Measurements from ENCODE around the gene MMAB.

MMAB gene

DNA sequence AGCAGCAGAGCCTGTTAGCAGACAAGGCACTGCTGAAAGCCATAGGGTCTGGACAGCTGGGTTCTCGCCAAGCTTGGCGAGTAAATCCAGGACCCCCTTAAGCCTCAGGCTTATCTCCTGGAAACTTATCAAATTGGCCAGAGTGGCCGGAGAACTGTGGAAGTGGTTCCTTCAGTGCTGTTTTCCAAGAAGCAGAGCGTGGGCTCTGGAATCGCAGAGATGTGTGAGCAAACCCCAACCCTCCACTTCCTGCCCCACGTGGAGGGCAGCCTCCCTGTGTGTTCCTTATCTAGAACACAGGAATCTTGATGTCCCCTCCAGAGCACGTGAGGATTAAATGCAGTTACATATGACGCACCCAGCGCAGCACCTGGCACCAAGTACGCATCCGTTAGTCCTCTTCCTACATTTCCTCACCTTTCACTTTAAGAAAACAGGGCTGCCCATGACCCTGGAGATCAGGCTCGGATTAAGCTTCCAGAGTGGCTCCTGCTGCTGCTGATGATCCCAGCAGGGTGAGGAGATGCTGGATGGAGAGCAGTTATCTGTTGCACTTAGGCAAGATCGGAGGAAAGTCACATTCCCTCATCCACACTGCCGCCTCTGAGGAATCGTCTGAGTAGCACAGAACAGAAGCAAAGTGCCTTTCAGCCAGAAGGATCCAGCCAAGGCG lies 35.0 kb downstream of the MMAB start:
- TF ChIP-seq YY1 (IDR thresholded peaks at IDR 0.05; ENCODE audit: insufficient read depth, insufficient read length), result no peak
- TF ChIP-seq ZNF274 (IDR thresholded peaks at IDR 0.05; ENCODE audit: low read depth, low read length), result no peak
- no peak for TF ChIP-seq SUZ12 (IDR thresholded peaks at IDR 0.05; ENCODE audit: extremely low read depth, insufficient read depth, insufficient read length)
- DNase-seq (ENCODE audit: low read depth, low spot score), result no peak
- Histone ChIP-seq H3K9ac (ENCODE audit: insufficient read length, low read depth) (no peak overlapping the region), H3K27me3 (ENCODE audit: insufficient read depth, insufficient read length) (no peaks in the 10 kb centered on the region), H3K4me3 (ENCODE audit: insufficient read length, low read depth) (no peak overlapping the region), H3K36me3 (ENCODE audit: insufficient read depth, insufficient read length, low read length) (peaks cover 43% of the 10 kb centered on the region), H3K4me1 (ENCODE audit: insufficient read depth, insufficient read length) (no peaks in the 10 kb centered on the region), H3K9me3 (ENCODE audit: insufficient read depth, low read length) (no peaks in the 10 kb centered on the region)

DNA sequence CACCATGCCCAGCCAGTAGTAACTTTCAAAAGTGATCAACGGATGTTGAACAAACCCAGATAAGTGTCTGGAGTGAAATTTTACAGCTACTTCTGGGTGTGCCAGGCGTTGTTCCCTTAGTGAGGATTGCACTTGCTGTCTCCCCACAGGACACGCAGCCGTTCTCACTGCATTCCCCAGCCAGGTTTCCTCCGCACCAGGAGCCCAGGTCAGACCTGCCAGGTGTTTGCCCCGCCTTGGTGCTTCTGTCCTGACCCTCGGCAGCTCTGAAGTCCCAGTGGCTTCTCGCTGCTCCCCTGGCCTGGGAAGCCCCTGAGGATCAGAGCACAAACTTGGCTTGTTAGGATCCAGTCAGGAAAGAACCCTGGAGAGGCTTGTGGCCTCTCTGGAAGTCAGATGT lies 36.2 kb downstream of the MMAB start:
- DNase-seq (ENCODE audit: low read depth, low spot score), result no peak
- no peaks in the 10 kb centered on the region for H3K9me3 ChIP-seq (ENCODE audit: insufficient read depth, low read length)
- peaks cover 54% of the 10 kb centered on the region for H3K36me3 ChIP-seq (ENCODE audit: insufficient read depth, insufficient read length, low read length)
- TF ChIP-seq SUZ12 (IDR thresholded peaks at IDR 0.05; ENCODE audit: extremely low read depth, insufficient read depth, insufficient read length), result no peak
- TF ChIP-seq ZNF274 (IDR thresholded peaks at IDR 0.05; ENCODE audit: low read depth, low read length), result no peak
- TF ChIP-seq YY1 (IDR thresholded peaks at IDR 0.05; ENCODE audit: insufficient read depth, insufficient read length), result no peak
- no peaks in the 10 kb centered on the region for H3K27me3 ChIP-seq (ENCODE audit: insufficient read depth, insufficient read length)
- H3K4me1 ChIP-seq (ENCODE audit: insufficient read depth, insufficient read length), result no peaks in the 10 kb centered on the region
- H3K9ac ChIP-seq (ENCODE audit: insufficient read length, low read depth), result no peak overlapping the region
- no peak overlapping the region for H3K4me3 ChIP-seq (ENCODE audit: insufficient read length, low read depth)

DNA sequence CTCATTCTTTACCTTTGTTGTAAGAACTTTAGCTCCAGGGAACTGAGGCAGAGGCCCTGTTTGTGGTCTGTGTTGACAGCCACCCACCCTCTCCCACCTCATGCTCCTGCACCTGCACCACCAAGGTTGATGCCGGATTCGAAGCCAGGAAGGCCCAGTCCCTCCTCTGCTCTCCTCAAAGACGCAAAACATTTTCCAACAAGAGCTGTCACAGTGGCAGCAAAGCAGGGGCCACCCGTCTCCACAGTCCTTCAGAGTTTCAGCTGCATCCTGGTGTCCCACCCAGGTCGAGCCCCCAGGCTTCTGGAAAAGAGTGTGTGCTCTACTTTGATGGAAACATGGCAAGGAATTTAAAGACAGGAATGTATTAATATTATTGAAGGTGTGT lies 37.4 kb downstream of the MMAB start:
- H3K4me3 ChIP-seq (ENCODE audit: insufficient read length, low read depth), result no peak overlapping the region
- no peak overlapping the region for H3K9ac ChIP-seq (ENCODE audit: insufficient read length, low read depth)
- no peaks in the 10 kb centered on the region for H3K27me3 ChIP-seq (ENCODE audit: insufficient read depth, insufficient read length)
- no peaks in the 10 kb centered on the region for H3K4me1 ChIP-seq (ENCODE audit: insufficient read depth, insufficient read length)
- H3K36me3 ChIP-seq (ENCODE audit: insufficient read depth, insufficient read length, low read length), result peaks cover 66% of the 10 kb centered on the region
- no peaks in the 10 kb centered on the region for H3K9me3 ChIP-seq (ENCODE audit: insufficient read depth, low read length)
- DNase-seq (ENCODE audit: low read depth, low spot score), result no peak
- no peak for TF ChIP-seq ZNF274 (IDR thresholded peaks at IDR 0.05; ENCODE audit: low read depth, low read length)

DNA sequence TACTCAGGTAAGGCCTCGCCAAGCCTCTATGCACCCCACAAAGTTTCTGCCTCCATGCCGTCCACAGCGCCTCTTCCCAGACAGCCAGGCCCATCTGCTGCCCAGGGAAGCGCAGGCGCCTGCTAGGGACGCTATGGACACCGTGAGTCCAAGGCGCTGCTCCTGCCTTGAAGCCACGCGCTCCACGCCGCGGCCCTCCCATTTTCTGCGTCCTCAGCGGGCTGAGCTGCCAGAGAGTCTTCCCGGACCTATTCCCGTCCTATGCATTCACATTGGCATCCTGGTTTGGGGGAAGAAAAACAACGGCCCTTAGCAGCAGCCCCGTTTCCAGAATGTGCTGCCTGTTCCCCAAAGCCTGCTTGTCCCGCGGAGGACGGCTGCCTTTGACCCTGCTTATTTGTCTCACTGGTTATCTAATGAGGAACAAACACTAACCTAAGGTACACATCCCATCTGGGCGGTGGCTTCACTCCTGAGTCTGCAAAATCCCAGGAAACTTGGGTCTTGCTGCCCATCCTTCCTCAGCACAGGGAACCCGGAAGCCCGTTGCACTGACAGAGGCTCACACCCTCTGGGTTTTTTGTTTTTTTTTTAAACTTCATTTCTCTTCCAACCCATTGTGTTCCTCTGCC lies 38.0 kb downstream of the MMAB start:
- H3K4me3 ChIP-seq (ENCODE audit: insufficient read length, low read depth), result no peak overlapping the region
- DNase-seq (ENCODE audit: low read depth, low spot score), result no peak
- H3K4me1 ChIP-seq (ENCODE audit: insufficient read depth, insufficient read length), result no peaks in the 10 kb centered on the region
- H3K9me3 ChIP-seq (ENCODE audit: insufficient read depth, low read length), result no peaks in the 10 kb centered on the region
- no peak overlapping the region for H3K9ac ChIP-seq (ENCODE audit: insufficient read length, low read depth)
- no peaks in the 10 kb centered on the region for H3K27me3 ChIP-seq (ENCODE audit: insufficient read depth, insufficient read length)
- peaks cover 71% of the 10 kb centered on the region for H3K36me3 ChIP-seq (ENCODE audit: insufficient read depth, insufficient read length, low read length)
- no peak for TF ChIP-seq YY1 (IDR thresholded peaks at IDR 0.05; ENCODE audit: insufficient read depth, insufficient read length)
- TF ChIP-seq SUZ12 (IDR thresholded peaks at IDR 0.05; ENCODE audit: extremely low read depth, insufficient read depth, insufficient read length), result no peak
- TF ChIP-seq ZNF274 (IDR thresholded peaks at IDR 0.05; ENCODE audit: low read depth, low read length), result no peak

DNA sequence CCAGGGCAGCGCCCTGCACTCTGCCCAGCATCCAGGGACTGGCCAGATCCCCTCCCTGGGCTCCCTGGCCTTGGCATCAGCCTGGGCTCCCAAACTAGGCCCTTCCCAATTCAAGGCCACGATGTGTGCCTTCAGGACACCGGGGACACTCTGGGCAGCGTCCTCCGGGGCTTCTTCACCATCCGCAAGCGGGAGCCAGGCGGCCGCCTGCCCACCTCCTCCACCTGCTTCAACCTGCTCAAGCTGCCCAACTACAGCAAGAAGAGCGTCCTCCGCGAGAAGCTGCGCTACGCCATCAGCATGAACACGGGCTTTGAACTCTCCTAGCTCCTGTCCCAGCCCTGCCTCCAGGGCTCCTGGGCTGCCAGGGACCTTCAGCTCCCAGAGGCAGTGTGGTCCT lies 38.8 kb downstream of the MMAB start:
- TF ChIP-seq ZNF274 (IDR thresholded peaks at IDR 0.05; ENCODE audit: low read depth, low read length) (no peak), YY1 (IDR thresholded peaks at IDR 0.05; ENCODE audit: insufficient read depth, insufficient read length) (no peak), SUZ12 (IDR thresholded peaks at IDR 0.05; ENCODE audit: extremely low read depth, insufficient read depth, insufficient read length) (no peak)
- no peaks in the 10 kb centered on the region for H3K27me3 ChIP-seq (ENCODE audit: insufficient read depth, insufficient read length)
- no peak overlapping the region for H3K9ac ChIP-seq (ENCODE audit: insufficient read length, low read depth)
- H3K4me3 ChIP-seq (ENCODE audit: insufficient read length, low read depth), result no peak overlapping the region
- no peaks in the 10 kb centered on the region for H3K4me1 ChIP-seq (ENCODE audit: insufficient read depth, insufficient read length)
- peaks cover 74% of the 10 kb centered on the region for H3K36me3 ChIP-seq (ENCODE audit: insufficient read depth, insufficient read length, low read length)
- DNase-seq (ENCODE audit: low read depth, low spot score), result no peak
- H3K9me3 ChIP-seq (ENCODE audit: insufficient read depth, low read length), result no peaks in the 10 kb centered on the region

DNA sequence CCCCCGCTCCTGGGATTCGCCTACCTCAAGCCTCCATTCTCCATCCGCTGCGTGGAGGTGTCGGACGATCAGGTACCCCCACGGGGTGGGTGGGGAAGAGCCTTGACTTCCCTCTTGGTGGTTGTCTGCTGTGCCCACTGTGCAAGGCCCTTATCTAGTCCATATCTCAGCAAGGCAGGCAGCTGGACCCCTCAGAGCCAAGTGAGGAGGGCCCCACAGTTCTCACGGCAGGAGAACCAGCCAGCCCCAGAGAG lies 39.9 kb downstream of the MMAB start:
- no peak for TF ChIP-seq ZNF274 (IDR thresholded peaks at IDR 0.05; ENCODE audit: low read depth, low read length)
- TF ChIP-seq SUZ12 (IDR thresholded peaks at IDR 0.05; ENCODE audit: extremely low read depth, insufficient read depth, insufficient read length), result no peak
- no peak for TF ChIP-seq YY1 (IDR thresholded peaks at IDR 0.05; ENCODE audit: insufficient read depth, insufficient read length)
- peaks cover 74% of the 10 kb centered on the region for H3K36me3 ChIP-seq (ENCODE audit: insufficient read depth, insufficient read length, low read length)
- no peaks in the 10 kb centered on the region for H3K27me3 ChIP-seq (ENCODE audit: insufficient read depth, insufficient read length)
- H3K9me3 ChIP-seq (ENCODE audit: insufficient read depth, low read length), result no peaks in the 10 kb centered on the region
- no peak for DNase-seq (ENCODE audit: low read depth, low spot score)
- H3K4me3 ChIP-seq (ENCODE audit: insufficient read length, low read depth), result no peak overlapping the region
- no peaks in the 10 kb centered on the region for H3K4me1 ChIP-seq (ENCODE audit: insufficient read depth, insufficient read length)
- no peak overlapping the region for H3K9ac ChIP-seq (ENCODE audit: insufficient read length, low read depth)

DNA sequence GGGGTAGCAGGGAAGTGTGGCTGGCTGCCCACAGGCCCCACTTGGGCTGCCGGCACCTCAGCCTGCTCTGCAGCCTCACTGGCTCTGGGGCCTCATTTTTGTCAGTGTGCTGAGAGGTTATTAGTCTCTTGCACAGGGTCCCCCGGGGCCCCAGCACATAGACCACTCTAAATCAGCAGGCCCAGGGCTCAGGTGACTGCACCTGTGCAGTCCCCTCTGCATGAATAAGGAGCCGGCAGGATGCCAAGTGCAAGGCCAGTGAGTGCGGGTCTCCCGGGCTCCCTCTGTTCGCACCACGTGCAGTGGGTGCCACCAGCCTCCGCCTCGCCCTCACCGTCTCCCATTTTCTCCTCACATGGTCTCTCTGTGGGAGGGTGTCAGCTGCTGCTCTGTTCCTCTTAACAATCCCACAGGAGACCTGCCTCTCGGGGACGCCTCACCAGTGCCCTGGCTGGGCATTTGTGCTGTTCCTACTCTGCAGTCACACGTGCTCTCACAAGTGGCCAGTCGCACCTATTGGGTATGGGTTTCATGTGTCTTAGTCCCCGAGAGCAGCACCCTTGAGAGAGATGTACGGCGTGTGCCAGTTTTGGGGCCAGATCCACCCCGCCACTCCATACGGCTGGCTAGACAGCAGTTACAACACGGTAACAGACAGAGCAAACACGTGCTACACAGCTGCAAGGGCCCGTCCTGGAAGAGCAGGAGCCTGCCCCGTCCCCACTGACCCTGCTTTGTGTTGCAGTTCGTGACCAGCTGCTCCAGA lies 40.4 kb downstream of the MMAB start:
- no peaks in the 10 kb centered on the region for H3K4me1 ChIP-seq (ENCODE audit: insufficient read depth, insufficient read length)
- no peaks in the 10 kb centered on the region for H3K9me3 ChIP-seq (ENCODE audit: insufficient read depth, low read length)
- H3K27me3 ChIP-seq (ENCODE audit: insufficient read depth, insufficient read length), result no peaks in the 10 kb centered on the region
- no peak for DNase-seq (ENCODE audit: low read depth, low spot score)
- H3K9ac ChIP-seq (ENCODE audit: insufficient read length, low read depth), result no peak overlapping the region
- no peak overlapping the region for H3K4me3 ChIP-seq (ENCODE audit: insufficient read length, low read depth)
- peaks cover 79% of the 10 kb centered on the region for H3K36me3 ChIP-seq (ENCODE audit: insufficient read depth, insufficient read length, low read length)
- TF ChIP-seq SUZ12 (IDR thresholded peaks at IDR 0.05; ENCODE audit: extremely low read depth, insufficient read depth, insufficient read length) (no peak), ZNF274 (IDR thresholded peaks at IDR 0.05; ENCODE audit: low read depth, low read length) (no peak), YY1 (IDR thresholded peaks at IDR 0.05; ENCODE audit: insufficient read depth, insufficient read length) (no peak)
